Measurements from ENCODE around the gene OTUD7B.
A peak's percentile ranks its signal among the peaks of the same experiment; 100 is the strongest.

The OTUD7B gene

DNA sequence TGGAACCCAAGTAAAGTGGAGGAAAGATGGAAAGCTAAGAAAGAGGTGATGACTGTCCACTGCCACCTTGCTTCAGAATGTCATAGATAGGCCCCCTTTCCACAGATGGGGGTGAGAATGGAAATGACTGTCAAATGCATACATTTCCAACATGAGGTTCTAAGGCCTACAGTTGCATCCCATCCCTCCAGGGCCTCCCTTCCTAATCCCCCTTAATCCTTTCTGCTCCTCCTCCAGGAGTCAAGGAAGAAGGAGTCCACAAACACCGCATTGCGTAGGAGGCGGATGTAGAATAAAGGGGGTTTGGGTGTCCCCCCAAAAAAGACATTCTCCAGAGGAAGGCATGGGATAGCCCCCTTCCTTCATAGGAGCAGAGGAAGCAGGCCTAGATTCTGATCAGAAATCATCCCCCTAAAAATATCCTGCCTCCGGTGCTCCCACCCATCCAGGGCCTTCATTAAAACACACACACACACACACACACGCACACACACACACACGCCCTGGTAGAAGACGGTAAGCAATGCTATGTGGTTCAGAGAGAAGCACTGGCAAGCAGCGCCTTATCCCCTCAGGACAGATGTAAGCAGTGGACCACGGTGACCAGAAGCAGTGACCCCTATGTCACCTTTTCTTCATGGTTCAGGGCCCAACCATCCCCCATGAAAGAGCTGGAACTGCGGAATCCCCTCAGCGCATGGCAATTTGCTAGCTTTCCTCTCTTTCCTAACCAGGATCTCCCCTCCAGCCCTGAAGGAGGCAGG lies 94.9 kb downstream of the OTUD7B start:
- DNase-seq: peak; percentile 46

DNA sequence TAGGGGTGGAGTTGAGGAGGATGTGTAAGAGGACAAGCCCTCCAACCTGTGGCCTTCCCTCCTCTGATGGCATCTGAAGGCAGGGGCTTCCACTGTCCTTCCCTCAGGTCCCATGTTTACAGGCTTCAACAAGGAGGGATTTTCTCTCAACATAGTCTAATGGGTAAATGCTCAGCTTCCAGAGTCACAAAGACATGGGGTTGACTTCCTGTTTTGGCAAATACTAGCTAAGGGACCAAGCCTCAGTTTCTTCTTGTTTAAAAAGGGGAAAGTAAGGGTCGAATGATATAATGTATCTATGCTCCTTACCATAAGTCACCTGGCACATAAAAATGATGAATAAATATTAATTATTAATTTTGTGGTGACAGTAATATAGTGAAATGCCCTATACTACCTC lies 96.0 kb downstream of the OTUD7B start:
- DNase-seq: no peak

DNA sequence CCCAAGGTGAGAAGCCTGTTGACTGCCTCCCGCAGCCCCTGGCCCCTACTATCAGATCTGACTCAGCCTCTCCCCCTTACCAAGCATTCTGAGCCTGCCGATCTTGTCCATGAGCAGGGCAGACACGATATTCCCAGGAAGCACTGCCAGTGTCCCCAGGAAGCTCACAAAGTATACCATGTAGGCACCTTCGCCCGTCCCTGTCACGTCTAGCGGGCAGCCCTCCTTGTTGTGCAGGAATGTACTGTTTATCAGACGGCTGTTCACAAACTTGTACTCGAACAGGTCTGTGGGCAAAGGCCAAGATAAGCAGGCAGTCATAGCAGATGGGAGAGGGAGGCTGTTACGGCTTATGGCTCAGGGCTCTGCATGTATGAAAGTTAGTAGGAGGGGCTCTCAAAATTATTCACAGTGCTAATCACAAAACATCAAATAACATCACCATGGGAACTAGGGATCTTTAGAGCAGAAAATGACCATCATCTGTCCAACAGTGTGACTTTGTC lies 103.9 kb downstream of the OTUD7B start:
- peak; percentile 72 for DNase-seq

DNA sequence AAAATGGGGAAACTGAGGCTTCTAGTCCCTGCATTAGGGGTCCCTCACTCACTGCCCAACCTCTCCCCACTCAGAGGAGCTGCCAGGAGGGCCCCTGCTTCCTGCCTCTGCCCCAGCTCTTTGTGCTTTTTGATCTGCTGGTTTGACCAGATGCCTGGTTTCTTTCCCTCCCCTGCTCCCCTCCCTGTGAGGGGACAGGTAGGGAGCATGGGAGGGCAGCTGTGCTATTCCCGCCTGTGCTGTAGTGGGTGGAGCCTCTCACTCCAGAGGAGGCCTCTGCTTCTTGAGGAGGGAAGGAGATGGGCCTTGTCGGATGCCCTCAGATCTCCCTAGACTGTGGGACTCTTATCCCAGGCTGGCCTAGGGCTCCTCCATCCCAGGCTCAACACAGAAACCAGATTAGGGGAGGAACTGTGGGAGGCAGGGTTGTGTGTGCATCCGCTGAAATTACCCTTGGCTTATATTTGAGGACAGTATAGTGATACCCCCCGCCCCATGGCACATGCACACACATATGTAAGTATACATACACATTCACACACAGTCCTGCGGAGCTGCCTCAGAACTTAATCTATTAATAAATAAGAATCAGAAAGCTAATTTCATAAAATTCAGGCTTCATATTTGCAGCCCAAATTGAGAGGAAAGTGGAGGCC lies 106.6 kb downstream of the OTUD7B start:
- no peak for DNase-seq

DNA sequence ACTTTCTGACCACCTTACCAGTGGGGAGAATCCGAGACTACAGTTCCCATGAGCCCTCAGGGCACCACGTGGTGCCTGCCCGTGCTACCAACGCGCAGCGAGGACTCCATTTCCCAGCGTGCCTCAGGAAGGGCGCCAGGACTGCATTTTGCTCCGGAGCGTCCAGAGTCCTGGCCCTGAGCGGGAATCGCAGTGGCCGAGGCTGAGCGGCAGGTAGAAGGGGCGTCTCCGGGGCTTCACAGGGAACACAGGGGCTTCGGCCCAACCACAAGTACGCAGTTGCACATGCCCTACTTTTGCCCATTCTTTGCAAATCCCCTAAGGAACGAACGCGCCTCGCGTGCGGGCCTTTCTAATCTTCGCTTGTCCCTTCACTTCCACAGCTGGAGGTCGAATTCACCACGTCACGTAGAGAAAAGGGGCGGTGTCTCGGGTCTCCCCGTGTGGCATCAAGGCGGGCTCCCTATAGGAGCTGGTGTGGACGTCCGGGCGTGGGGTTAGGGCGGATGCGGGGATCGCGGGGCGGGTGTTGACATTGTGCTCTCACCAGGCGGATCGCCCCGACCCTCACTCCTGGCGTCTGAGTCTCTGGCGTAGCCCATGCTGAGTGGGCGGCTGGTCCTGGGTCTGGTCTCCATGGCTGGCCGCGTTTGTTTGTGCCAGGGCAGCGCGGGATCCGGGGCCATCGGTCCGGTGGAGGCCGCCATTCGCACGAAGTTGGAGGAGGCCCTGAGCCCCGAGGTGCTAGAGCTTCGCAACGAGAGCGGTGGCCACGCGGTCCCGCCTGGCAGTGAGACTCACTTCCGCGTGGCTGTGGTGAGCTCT lies 110.9 kb downstream of the OTUD7B start, which contains the start of gene BOLA1:
Gene BOLA1 (plus strand): TSS at position 109 of the 825 bp plus-strand sequence. CDS start 492 bp downstream, at position 601.
- peak; percentile 96 for DNase-seq

DNA sequence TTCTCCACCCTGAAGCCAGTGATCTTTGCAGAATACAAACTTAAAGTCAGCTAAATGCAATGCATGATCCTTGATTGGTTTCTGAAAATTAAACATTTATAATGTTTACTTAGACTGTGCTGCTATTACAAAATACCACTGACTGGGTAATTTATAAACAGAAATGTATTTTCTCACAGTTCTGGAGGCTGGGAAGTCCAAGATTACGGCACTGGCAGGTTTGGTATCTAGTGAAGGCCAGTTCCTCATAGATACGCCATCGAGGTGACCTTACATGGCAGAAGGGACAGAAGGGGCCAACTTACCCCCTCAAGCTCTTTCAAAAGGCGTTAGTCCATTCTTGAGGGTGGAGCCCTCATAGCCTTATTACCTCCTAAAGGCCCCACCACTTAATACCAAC lies 114.0 kb downstream of the OTUD7B start:
- DNase-seq: no peak

GRCh38 chr1:149888999-149889289 lies 121.6 kb downstream of the OTUD7B start:
- no peak for DNase-seq

- DNase-seq: peak; percentile 98
Observed at GRCh38 chr1:149888247-149888998, 122.1 kb downstream of the OTUD7B start.
